ENCODE measurements around the gene OR5L2.

The OR5L2 gene

GRCh38 chr11:55826919-55827318 is at the start of gene OR5L2:
Gene OR5L2, plus strand, starts transcription at chr11:55827219. Its CDS starts 0 bp downstream, at chr11:55827219.
- ChIA-PET CTCF (no interaction called here), POLR2A (no interaction called here)
- H3K4me3 ChIP-seq (ENCODE audit: low read depth, low read length): no peak within 1 kb of the TSS
- DNase-seq (ENCODE audit: low read depth, low spot score): no peak
- TF ChIP-seq CTCF (IDR thresholded peaks at IDR 0.05; ENCODE audit: insufficient read depth, low read length, missing control alignments): no peak

- TF ChIP-seq CTCF (IDR thresholded peaks at IDR 0.05; ENCODE audit: insufficient read depth, low read length, missing control alignments): no peak
- H3K4me3 ChIP-seq (ENCODE audit: low read depth, low read length): no peak overlapping the region
- CTCF ChIA-PET: no interaction called here
- no peak for DNase-seq (ENCODE audit: low read depth, low spot score)
- POLR2A ChIA-PET: no interaction called here
Measured at GRCh38 chr11:55791606-55792005, 35.4 kb upstream of the OR5L2 start.

GRCh38 chr11:55793321-55793720 is 33.7 kb upstream of the OR5L2 start:
- POLR2A ChIA-PET: no interaction called here
- TF ChIP-seq CTCF (IDR thresholded peaks at IDR 0.05; ENCODE audit: insufficient read depth, low read length, missing control alignments): no peak
- no peak overlapping the region for H3K4me3 ChIP-seq (ENCODE audit: low read depth, low read length)
- no peak for DNase-seq (ENCODE audit: low read depth, low spot score)
- CTCF ChIA-PET: no interaction called here

GRCh38 chr11:55795256-55795655 is 31.8 kb upstream of the OR5L2 start, which contains the start of gene OR5D14:
Gene OR5D14, plus strand, starts transcription at chr11:55795556. Its CDS starts 0 bp downstream, at chr11:55795556.
- ChIA-PET POLR2A (no interaction called here), CTCF (no interaction called here)

GRCh38 chr11:55806248-55806647 is 20.8 kb upstream of the OR5L2 start:
- ChIA-PET POLR2A (no interaction called here), CTCF (no interaction called here)
- TF ChIP-seq CTCF (IDR thresholded peaks at IDR 0.05; ENCODE audit: insufficient read depth, low read length, missing control alignments): no peak
- no peak for DNase-seq (ENCODE audit: low read depth, low spot score)
- no peak overlapping the region for H3K4me3 ChIP-seq (ENCODE audit: low read depth, low read length)

More at GRCh38 chr11:55795256-55795655, 31.8 kb upstream of the OR5L2 start, which contains the start of gene OR5D14:
- no peak for DNase-seq (ENCODE audit: low read depth, low spot score)
- no peak within 1 kb of the TSS for H3K4me3 ChIP-seq (ENCODE audit: low read depth, low read length)
- TF ChIP-seq CTCF (IDR thresholded peaks at IDR 0.05; ENCODE audit: insufficient read depth, low read length, missing control alignments): no peak

GRCh38 chr11:55811067-55811466 is 16.0 kb upstream of the OR5L2 start, which contains the start of gene OR5L1:
Gene OR5L1, plus strand, starts transcription at chr11:55811367. Its CDS starts 100 bp downstream, at chr11:55811467.
- ChIA-PET POLR2A (no interaction called here), CTCF (no interaction called here)
- no peak for TF ChIP-seq CTCF (IDR thresholded peaks at IDR 0.05; ENCODE audit: insufficient read depth, low read length, missing control alignments)
- no peak within 1 kb of the TSS for H3K4me3 ChIP-seq (ENCODE audit: low read depth, low read length)
- DNase-seq (ENCODE audit: low read depth, low spot score): no peak

Measured in AG04449 (cell line).